Testis (tissue), 2 donors: ENCODE data around the gene JPH2.

ENCODE experiments used
- POLR2A ChIP-seq: fragments of 450-650 bp; IDR thresholded peaks from one replicate; pipeline ENCODE4 v1.6.1; 2017; ENCODE audit warnings: antibody characterized with exemption, mild to moderate bottlenecking, moderate library complexity
- TF ChIP-seq, protein P1 (sequence below), 3 experiments: fragments of 450-650 bp in 2 of 3; fragments of 200-600 bp in 1 of 3; sonication (generic) in 1 of 3; IDR thresholded peaks; one replicate each; pipeline ENCODE4 v1.5.1; 2016 to 2019; ENCODE audit warnings: antibody characterized with exemption in 3 of 3, mild to moderate bottlenecking in 2 of 3, moderate library complexity in 1 of 3

DNA sequence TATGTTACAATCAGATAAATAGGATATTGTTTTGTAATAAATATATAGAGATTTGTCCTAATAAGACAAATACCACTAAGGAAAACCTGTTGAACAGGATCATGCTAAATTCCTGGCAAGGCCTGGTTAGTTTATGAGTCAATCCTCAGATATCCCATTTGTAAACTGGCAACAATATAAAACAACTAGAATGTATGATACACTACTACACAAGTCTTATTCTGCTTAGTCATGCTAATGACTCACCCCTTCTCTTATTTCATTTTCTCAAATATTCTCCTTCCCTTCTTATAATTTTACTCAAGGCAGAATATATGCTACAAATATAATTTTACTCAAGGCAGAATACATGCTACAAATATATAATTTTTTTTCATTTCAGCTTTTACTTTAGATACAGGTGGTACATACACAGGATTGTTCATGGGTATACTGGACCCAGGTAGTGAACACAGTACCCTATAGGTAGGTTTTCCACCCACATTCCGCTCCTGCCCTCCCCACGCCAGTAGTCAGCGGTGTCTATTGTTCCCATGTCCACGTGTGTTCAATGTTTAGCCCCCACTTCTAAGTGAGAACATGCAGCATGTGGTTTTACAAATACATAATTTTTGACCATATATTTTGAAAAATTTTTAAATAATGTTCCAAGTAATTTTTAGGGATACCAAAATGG lies 17.3 kb upstream of the JPH2 start:
- TF ChIP-seq, protein P1, sequence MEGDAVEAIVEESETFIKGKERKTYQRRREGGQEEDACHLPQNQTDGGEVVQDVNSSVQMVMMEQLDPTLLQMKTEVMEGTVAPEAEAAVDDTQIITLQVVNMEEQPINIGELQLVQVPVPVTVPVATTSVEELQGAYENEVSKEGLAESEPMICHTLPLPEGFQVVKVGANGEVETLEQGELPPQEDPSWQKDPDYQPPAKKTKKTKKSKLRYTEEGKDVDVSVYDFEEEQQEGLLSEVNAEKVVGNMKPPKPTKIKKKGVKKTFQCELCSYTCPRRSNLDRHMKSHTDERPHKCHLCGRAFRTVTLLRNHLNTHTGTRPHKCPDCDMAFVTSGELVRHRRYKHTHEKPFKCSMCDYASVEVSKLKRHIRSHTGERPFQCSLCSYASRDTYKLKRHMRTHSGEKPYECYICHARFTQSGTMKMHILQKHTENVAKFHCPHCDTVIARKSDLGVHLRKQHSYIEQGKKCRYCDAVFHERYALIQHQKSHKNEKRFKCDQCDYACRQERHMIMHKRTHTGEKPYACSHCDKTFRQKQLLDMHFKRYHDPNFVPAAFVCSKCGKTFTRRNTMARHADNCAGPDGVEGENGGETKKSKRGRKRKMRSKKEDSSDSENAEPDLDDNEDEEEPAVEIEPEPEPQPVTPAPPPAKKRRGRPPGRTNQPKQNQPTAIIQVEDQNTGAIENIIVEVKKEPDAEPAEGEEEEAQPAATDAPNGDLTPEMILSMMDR (IDR thresholded peaks at IDR 0.05): no peak
- TF ChIP-seq POLR2A: no peak
